PFSK-1 (cell line): Measurements from ENCODE around the gene KMT2E.

ENCODE experiments used
- REST ChIP-seq, 2 experiments: IDR thresholded peaks; 2 replicates each; pipeline versions ENCODE4 v1.6.1 to v1.8.0; 2011 to 2012; ENCODE audit warnings: low read depth in 2 of 2, low read length in 2 of 2, control low read depth in 1 of 2, inconsistent platforms in 1 of 2, mild to moderate bottlenecking in 1 of 2, moderate library complexity in 1 of 2; ENCODE audit not compliant: insufficient read depth in 1 of 2
- SIN3A ChIP-seq: IDR thresholded peaks from 2 replicates; pipeline ENCODE4 v1.6.1; 2012; ENCODE audit warnings: mild to moderate bottlenecking, low read length, moderate library complexity, borderline replicate concordance; ENCODE audit not compliant: insufficient read depth
- TAF1 ChIP-seq: IDR thresholded peaks from 2 replicates; pipeline ENCODE4 v1.6.1; 2012; ENCODE audit warnings: low read length, control low read depth, borderline replicate concordance; ENCODE audit not compliant: insufficient read depth

- no peak for TF ChIP-seq REST (IDR thresholded peaks at IDR 0.05; ENCODE audit: insufficient read depth in 1 of 2, low read depth in 2 of 2, low read length in 2 of 2)
- no peak for TF ChIP-seq TAF1
- TF ChIP-seq SIN3A = no peak
Measured at GRCh38 chr7:105017657-105018365, 3.8 kb downstream of the KMT2E start.
